ENCODE data around the gene FRMD1.
"Not testable (repeated sequence)": the region's sequence is repeated elsewhere in the genome, so short reads cannot be mapped to it uniquely, and the experiment has no call there.

Gene FRMD1

GRCh38 chr6:168080393-168081077 lies 1.5 kb upstream of the FRMD1 start:
- H3K27ac ChIP-seq = no peak overlapping the region
- TF ChIP-seq EZH2 (IDR thresholded peaks at IDR 0.05) (no peak), FOXP2 (optimal IDR thresholded peaks at IDR 0.05; ENCODE audit: control extremely low read depth, extremely low read length, insufficient read depth) (no peak), POLR2AphosphoS5 (IDR thresholded peaks at IDR 0.05; ENCODE audit: borderline replicate concordance, low read depth, low read length) (no peak)
- DNase-seq (ENCODE audit: low read depth, low spot score) = no peak
- no peak overlapping the region for H3K9ac ChIP-seq (ENCODE audit: insufficient read length)
- no peak overlapping the region for H3K4me3 ChIP-seq
- H3K9me3 ChIP-seq (ENCODE audit: low read depth, low read length) = no peaks in the 10 kb centered on the region
- H3K36me3 ChIP-seq (ENCODE audit: insufficient read depth, low read length) = no peaks in the 10 kb centered on the region

- Histone ChIP-seq H3K9me3 (ENCODE audit: low read depth, low read length) (no peaks in the 10 kb centered on the region), H3K36me3 (ENCODE audit: insufficient read depth, low read length) (no peaks in the 10 kb centered on the region), H3K9ac (ENCODE audit: insufficient read length) (no peak overlapping the region), H3K27ac (no peak overlapping the region), H3K4me3 (no peak overlapping the region)
- TF ChIP-seq FOXP2 (optimal IDR thresholded peaks at IDR 0.05; ENCODE audit: control extremely low read depth, extremely low read length, insufficient read depth) (no peak), EZH2 (IDR thresholded peaks at IDR 0.05) (no peak), POLR2AphosphoS5 (IDR thresholded peaks at IDR 0.05; ENCODE audit: borderline replicate concordance, low read depth, low read length) (no peak)
- no peak for DNase-seq (ENCODE audit: low read depth, low spot score)
Measured at GRCh38 chr6:168078175-168078942, 653 bp downstream of the FRMD1 start.

GRCh38 chr6:168077401-168077800 lies 1.6 kb downstream of the FRMD1 start:
- DNase-seq (ENCODE audit: low read depth, low spot score); H3K27ac ChIP-seq; H3K36me3 ChIP-seq (ENCODE audit: insufficient read depth, low read length); H3K9ac ChIP-seq (ENCODE audit: insufficient read length); H3K4me3 ChIP-seq; H3K9me3 ChIP-seq (ENCODE audit: low read depth, low read length): not testable (repeated sequence)

GRCh38 chr6:168075787-168076202 lies 3.2 kb downstream of the FRMD1 start:
- TF ChIP-seq POLR2AphosphoS5 (IDR thresholded peaks at IDR 0.05; ENCODE audit: borderline replicate concordance, low read depth, low read length) (no peak), EZH2 (IDR thresholded peaks at IDR 0.05) (no peak), FOXP2 (optimal IDR thresholded peaks at IDR 0.05; ENCODE audit: control extremely low read depth, extremely low read length, insufficient read depth) (no peak)
- Histone ChIP-seq H3K4me3 (no peak overlapping the region), H3K9me3 (ENCODE audit: low read depth, low read length) (no peaks in the 10 kb centered on the region), H3K27ac (no peak overlapping the region), H3K9ac (ENCODE audit: insufficient read length) (no peak overlapping the region), H3K36me3 (ENCODE audit: insufficient read depth, low read length) (no peaks in the 10 kb centered on the region)
- no peak for DNase-seq (ENCODE audit: low read depth, low spot score)

GRCh38 chr6:168075216-168075615 lies 3.8 kb downstream of the FRMD1 start:
- Histone ChIP-seq H3K4me3 (no peak overlapping the region), H3K9me3 (ENCODE audit: low read depth, low read length) (no peaks in the 10 kb centered on the region), H3K27ac (no peak overlapping the region), H3K36me3 (ENCODE audit: insufficient read depth, low read length) (no peaks in the 10 kb centered on the region), H3K9ac (ENCODE audit: insufficient read length) (no peak overlapping the region)
- TF ChIP-seq EZH2 (IDR thresholded peaks at IDR 0.05) (no peak), FOXP2 (optimal IDR thresholded peaks at IDR 0.05; ENCODE audit: control extremely low read depth, extremely low read length, insufficient read depth) (no peak), POLR2AphosphoS5 (IDR thresholded peaks at IDR 0.05; ENCODE audit: borderline replicate concordance, low read depth, low read length) (no peak)
- no peak for DNase-seq (ENCODE audit: low read depth, low spot score)

GRCh38 chr6:168073937-168074730 lies 4.9 kb downstream of the FRMD1 start:
- TF ChIP-seq POLR2AphosphoS5 (IDR thresholded peaks at IDR 0.05; ENCODE audit: borderline replicate concordance, low read depth, low read length) = no peak

GRCh38 chr6:168072730-168073129 lies 6.3 kb downstream of the FRMD1 start:
- TF ChIP-seq POLR2AphosphoS5 (IDR thresholded peaks at IDR 0.05; ENCODE audit: borderline replicate concordance, low read depth, low read length) (no peak), EZH2 (IDR thresholded peaks at IDR 0.05) (no peak), FOXP2 (optimal IDR thresholded peaks at IDR 0.05; ENCODE audit: control extremely low read depth, extremely low read length, insufficient read depth) (no peak)
- DNase-seq (ENCODE audit: low read depth, low spot score) = no peak
- Histone ChIP-seq H3K4me3 (no peak overlapping the region), H3K9ac (ENCODE audit: insufficient read length) (no peak overlapping the region), H3K36me3 (ENCODE audit: insufficient read depth, low read length) (no peaks in the 10 kb centered on the region), H3K9me3 (ENCODE audit: low read depth, low read length) (no peaks in the 10 kb centered on the region), H3K27ac (no peak overlapping the region)

More at GRCh38 chr6:168073937-168074730, 4.9 kb downstream of the FRMD1 start:
- Histone ChIP-seq H3K4me3 (no peak overlapping the region), H3K36me3 (ENCODE audit: insufficient read depth, low read length) (no peaks in the 10 kb centered on the region), H3K9me3 (ENCODE audit: low read depth, low read length) (no peaks in the 10 kb centered on the region), H3K9ac (ENCODE audit: insufficient read length) (no peak overlapping the region), H3K27ac (no peak overlapping the region)
- no peak for DNase-seq (ENCODE audit: low read depth, low spot score)

- Histone ChIP-seq H3K4me3 (no peak overlapping the region), H3K9ac (ENCODE audit: insufficient read length) (no peak overlapping the region), H3K9me3 (ENCODE audit: low read depth, low read length) (no peaks in the 10 kb centered on the region), H3K27ac (no peak overlapping the region), H3K36me3 (ENCODE audit: insufficient read depth, low read length) (no peaks in the 10 kb centered on the region)
- no peak for DNase-seq (ENCODE audit: low read depth, low spot score)
- TF ChIP-seq POLR2AphosphoS5 (IDR thresholded peaks at IDR 0.05; ENCODE audit: borderline replicate concordance, low read depth, low read length) (no peak), FOXP2 (optimal IDR thresholded peaks at IDR 0.05; ENCODE audit: control extremely low read depth, extremely low read length, insufficient read depth) (no peak), EZH2 (IDR thresholded peaks at IDR 0.05) (no peak)
Measured at GRCh38 chr6:168072261-168072660, 6.8 kb downstream of the FRMD1 start.
